Neural progenitor cell (in vitro differentiated cells): ENCODE data around the gene RPF1.

Experiments used
- CTCF ChIP-seq: fragments of 200-600 bp; sonication (generic); IDR thresholded peaks from 2 replicates; pipeline ENCODE4 v1.5.1; 2017; ENCODE audit warnings: antibody characterized with exemption, mild to moderate bottlenecking
- EZH2 ChIP-seq: fragments of 200-600 bp; sonication (generic); IDR thresholded peaks from 2 replicates; pipeline ENCODE4 v1.6.1; 2017; ENCODE audit warnings: antibody characterized with exemption, mild to moderate bottlenecking, moderate library complexity
- EZH2phosphoT487 ChIP-seq: fragments of 200-600 bp; sonication (generic); IDR thresholded peaks from 2 replicates; pipeline ENCODE4 v1.6.1; 2017; ENCODE audit warnings: antibody characterized with exemption

GRCh38 chr1:84525779-84526178, 46.7 kb downstream of the RPF1 start:
- TF ChIP-seq CTCF (no peak), EZH2 (no peak), EZH2phosphoT487 (no peak)
